GM18873 (cell line): ENCODE results near the gene TMEM51.

Experiments used
- ATAC-seq: cut with Tn5 transposase; IDR thresholded peaks from one replicate; pipeline ENCODE4 v1.9.1; 2021; ENCODE audit warnings: mild to moderate bottlenecking, moderate library complexity, moderate number of reproducible peaks; ENCODE audit not compliant: unreplicated experiment, low FRiP score

TMEM51 gene

DNA sequence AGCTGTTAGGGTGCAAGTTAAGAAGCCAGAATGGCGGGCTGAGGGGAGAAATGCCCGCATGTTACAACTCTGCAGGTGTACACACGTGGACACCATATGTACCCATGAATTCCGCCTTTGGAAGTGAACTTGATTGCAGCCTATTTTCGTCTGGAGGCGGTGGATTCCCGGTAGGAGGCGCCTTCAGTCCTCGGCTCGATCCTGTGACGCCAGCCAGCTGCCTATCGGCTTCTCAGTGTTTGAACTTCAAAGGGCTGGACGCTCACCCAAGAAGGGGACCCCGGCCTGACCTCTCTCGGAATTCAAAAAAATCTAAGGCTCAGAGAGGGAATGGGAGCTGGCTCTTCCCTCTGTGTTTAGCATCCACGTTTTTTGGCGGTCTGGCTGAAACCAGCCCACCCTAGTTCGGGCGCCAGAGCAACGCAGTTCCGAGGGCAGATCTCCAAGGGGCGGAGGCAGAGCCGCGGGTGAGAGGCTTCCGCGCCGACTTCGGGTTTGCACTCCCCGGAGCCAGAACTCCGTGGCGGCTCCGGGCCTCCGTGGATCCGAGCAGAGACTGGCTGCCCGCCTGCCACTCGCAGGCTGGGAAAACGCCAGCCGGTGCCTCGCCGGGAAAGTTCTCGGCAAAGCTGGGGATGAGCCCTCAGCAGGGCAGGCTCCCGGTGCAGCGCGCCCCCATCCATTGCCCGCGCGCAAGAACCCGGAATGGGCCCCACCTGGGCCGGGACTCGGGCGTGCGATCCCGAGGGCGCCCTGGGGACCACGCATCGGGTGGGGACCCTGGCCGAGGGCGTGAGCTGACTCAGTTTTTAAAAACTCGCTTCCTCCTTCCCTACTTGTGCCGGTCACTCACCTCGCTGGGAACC lies 996 bp upstream of the TMEM51 start:
- ATAC-seq: no peak

GRCh38 chr1:15153842-15154479 lies 414 bp downstream of the TMEM51 start:
- no peak for ATAC-seq

DNA sequence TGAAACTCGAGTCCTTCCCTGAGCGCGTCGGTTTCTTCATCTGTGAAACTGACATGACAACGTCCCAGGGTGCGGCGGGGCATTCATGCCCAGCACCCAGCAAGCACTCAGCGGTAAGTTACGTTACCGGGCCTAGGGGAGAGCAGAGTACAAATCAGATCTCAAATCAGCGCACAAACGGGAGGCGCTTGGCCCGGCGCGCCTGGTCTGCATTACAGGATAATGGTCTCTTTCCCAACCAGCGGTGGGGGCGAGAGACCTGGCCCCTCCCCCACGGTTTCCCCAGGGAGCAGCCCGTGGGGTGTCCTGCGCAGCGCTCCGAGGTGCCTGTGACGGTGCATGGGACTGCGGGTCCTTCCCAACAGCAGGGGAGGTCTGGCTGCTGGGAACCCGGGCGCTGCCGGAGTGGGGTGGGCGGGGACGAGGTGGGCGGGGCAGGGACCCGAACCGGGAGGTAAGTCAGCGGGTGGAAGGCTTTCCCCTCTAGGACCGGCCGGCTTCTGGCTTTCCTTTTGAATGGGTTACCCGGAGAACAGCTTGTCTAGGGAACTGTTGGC lies 1.0 kb downstream of the TMEM51 start:
- no peak for ATAC-seq

DNA sequence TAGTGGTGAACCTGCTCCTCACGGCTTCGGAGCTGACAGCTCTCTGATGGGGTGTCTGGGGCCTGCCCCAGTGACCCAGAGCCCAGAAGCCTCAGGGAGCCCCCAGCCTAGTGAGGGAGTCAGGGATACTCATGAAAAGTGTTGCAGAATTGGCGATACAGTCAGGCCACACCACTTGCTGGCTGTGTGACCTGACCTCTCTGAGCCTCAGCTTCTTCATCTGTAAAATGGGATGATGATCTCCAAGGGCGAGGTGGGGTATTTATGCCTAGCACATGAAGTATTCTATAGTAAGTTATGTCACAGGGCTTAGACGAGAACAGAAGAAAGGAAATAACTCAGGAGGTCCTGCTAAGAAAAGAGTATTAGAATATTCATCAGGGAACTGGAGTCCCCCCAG lies 1.6 kb downstream of the TMEM51 start:
- no peak for ATAC-seq

DNA sequence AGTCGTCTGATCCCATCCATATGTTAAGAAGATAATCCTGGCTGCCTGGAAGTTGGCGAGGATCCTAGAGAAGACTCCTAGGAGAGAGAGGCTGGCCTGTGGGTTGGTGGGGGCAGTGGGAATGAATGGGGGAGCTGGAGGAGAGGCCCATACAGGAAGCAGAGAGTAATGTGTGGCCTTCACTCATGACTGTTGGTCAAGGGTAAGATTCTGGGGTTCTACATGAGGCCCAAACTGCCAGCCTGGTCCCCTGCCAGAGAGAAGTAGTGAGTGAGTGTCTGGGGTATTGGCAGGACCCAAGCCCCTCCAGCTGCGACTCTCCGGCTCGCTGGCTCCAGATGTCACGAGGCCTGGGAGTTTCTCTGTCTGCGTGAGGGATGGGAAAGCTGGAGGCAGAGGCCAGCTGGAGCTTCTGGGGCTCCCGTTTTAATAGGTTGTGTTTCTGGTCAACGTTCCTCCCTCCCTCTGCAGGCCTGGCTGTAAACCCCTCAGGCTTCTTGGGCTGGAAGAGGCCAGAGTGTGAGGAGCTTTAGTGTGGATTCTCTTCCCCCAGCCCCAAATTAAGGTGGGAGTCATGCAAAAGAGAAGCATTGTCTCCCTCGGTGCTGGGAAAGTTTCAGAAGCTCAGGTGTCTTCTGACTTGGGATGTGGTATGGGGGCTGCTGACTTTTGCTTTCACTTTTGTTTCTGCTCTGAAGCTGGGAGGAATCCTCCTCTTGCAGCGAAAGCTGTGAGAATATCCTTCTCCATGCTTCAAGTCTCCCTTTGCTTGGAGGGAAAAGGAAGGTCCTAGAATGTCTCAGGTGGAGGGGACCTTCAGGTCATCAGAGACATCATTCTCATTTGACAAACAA lies 2.6 kb downstream of the TMEM51 start:
- ATAC-seq: no peak

DNA sequence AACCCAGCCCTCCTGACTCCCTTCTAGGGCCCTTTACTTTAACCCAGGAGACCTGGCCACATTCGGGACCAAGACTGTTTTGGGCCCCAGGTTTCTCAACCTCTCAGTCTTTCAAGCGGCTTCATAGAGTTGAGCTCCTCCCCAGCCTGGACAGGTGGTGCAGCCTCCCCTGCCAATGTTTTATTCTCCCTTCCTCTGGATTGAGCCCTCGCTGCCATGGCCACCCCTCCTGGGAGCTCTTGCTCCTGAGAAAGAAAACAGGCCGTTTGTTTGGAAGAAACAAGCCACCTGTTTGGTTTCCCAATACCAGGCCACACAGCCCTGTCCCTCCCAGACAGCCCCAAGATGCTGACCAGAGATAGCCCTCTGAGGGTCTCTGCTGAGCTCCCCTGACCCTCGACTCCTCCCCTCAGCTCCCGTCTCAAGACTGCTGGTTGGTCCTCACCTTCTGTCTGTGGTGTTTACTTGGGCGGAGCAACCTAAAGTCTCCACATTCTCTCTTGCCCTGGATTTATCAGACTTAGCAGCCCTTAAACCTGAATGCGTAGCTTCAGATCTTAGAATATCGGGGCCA lies 3.3 kb downstream of the TMEM51 start:
- no peak for ATAC-seq

- no peak for ATAC-seq
Observed at GRCh38 chr1:15157524-15158399, 4.2 kb downstream of the TMEM51 start.

GRCh38 chr1:15158506-15159165 lies 5.1 kb downstream of the TMEM51 start:
- no peak for ATAC-seq

- ATAC-seq: no peak
Observed at GRCh38 chr1:15159166-15159555, 5.6 kb downstream of the TMEM51 start.

DNA sequence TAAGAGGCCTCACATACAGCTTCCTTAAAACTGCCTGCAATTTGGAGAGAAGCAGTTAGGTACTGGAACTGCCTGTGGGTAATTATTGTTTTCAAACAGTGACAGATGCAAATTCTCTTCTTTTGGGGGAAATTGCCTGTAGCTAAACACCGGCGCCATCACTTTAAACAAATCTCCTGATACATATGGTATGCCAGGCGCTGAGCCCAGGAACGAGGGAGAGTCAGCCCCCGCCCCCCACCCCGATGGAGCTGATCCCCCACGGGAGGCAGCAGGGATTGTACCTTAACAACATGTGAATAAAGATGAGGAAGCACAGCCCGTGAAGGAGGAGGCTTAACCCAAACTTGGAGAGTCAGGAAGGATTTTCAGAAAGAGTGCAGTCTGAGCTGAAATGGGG lies 7.1 kb downstream of the TMEM51 start:
- ATAC-seq: no peak

- no peak for ATAC-seq
Observed at GRCh38 chr1:15167386-15167785, 13.8 kb downstream of the TMEM51 start.

GRCh38 chr1:15168479-15168878 lies 14.9 kb downstream of the TMEM51 start:
- ATAC-seq: no peak

- no peak for ATAC-seq
Observed at GRCh38 chr1:15170071-15170470, 16.5 kb downstream of the TMEM51 start.

DNA sequence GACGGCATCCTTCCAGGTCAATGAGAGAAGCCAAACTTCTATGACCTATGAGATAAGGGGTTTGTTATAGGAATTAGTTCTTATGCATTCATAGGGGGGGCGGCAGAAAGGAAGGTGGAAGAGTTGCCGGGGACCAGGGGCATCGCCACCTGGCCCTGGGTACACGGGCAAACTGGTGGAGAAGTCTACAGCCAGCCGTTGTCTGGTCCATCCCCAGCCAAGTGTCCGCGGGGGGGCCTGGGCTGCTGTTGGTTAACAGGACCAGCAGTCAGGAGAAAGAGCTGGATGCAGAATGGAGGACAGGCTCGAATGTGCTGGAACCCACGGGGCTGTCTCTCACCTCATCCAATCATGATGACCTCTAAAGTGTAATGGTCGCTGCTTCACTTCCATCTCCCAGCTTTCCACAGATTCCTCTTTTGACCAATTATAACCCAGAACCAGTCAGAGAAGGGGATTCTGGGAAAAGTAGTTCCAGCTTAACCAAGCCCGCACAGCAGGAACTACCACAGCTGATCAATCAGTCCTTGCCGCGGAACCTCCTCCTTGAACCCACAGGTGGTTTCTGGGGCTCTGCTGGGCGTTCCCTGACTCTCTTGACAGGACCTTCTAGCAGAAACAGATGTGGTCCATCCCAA lies 17.8 kb downstream of the TMEM51 start:
- no peak for ATAC-seq

DNA sequence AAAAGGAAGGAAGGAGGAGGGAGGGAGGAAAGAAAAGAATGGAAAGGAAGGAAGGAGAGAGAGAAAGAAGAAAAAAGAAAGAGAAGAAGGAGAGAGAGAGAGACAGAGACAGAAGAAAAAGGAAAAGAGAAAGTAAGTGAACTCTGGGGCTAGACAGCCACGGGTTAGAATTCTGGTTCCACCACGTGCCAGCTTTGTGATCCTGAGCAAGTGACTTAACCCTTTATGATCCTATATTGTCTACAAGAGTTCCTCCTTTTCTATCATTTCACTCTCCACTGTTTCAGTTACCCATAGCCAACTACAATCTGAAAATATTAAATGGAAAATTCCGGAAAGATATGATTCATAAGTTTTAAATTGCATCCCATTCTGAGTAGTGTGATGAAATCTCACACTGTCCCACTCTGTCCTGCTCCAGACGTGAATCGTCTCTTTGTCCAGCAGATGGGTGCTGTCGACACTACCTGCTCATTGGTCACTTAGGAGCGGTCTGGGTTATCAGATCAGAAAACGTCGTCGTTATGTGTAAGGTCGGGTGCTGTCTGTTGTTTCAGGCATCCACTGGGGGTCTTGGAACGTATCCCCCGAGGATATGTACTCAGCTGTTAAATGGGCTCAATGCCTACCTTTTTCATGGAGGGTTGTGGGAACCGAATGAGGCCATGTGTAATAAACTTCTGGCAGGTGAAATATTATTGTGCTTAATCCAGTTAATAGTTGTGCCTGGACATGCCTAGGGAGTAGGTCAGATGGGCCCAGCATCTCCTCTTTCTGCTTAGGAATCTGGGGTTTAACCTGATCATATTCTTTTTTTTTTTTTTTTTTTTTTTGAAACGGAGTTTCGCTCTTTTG lies 19.1 kb downstream of the TMEM51 start:
- no peak for ATAC-seq

GRCh38 chr1:15173863-15174614 lies 20.5 kb downstream of the TMEM51 start:
- ATAC-seq: no peak

DNA sequence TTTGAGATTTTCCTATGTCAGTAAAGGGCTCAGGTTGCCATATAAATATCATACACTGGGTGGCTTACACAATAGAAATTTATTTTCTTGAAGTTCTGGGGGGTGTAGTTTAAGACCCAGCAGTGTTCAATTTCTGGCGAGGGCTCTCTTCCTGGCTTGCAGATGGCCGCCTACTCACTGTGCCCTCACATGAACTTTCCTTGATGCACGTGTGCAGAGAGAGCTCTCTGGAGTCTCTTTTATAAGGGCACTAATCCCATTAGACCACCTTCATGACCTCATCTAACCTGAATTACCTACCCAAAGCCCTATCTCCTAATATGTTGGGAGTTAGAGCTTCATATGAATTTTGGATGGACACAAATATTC lies 21.1 kb downstream of the TMEM51 start:
- ATAC-seq: no peak
